Gastrocnemius medialis (tissue), 4 donors: ENCODE results near the gene PRCC.

ENCODE experiments used
- CTCF ChIP-seq, 5 experiments: fragments of 450-650 bp in 3 of 5; fragments of 200-600 bp in 2 of 5; sonication (generic) in 2 of 5; IDR thresholded peaks in 4 of 5; conservative IDR thresholded peaks in 1 of 5; 1 replicate in 4 of 5; 2 replicates in 1 of 5; pipeline ENCODE4 v1.5.1; 2016 to 2019; ENCODE audit warnings: antibody characterized with exemption in 5 of 5, mild to moderate bottlenecking in 3 of 5, moderate library complexity in 3 of 5
- POLR2A ChIP-seq, 2 donors: fragments of 450-650 bp; IDR thresholded peaks; one replicate each; pipeline ENCODE4 v1.6.1; 2017; ENCODE audit warnings: antibody characterized with exemption in 2 of 2, mild to moderate bottlenecking in 2 of 2, moderate library complexity in 2 of 2

GRCh38 chr1:156772728-156773497, 5.6 kb downstream of the PRCC start:
- TF ChIP-seq CTCF (IDR thresholded peaks at IDR 0.05 in 4 of 5, conservative IDR thresholded peaks at IDR 0.05 in 1 of 5): no peak
- TF ChIP-seq POLR2A (IDR thresholded peaks at IDR 0.05): no peak
